GM12878 (cell line): ENCODE results near the gene OPRM1. TPM values are rescaled to one million over a fixed set of nuclear protein-coding genes. Genes with fewer than 3 reads are reported as not detected.

Experiments used
- BCL11A ChIP-seq: IDR thresholded peaks from 2 replicates; pipeline ENCODE4 v1.6.1; 2011; ENCODE audit warnings: low read depth, low read length
- BHLHE40 ChIP-seq, 2 experiments: fragments of 450-650 bp in 1 of 2; IDR thresholded peaks; 2 replicates each; pipeline ENCODE4 v1.6.1; 2011 to 2017; ENCODE audit warnings: low read depth in 2 of 2, borderline replicate concordance in 1 of 2, improper control_type of control experiment in 1 of 2, low read length in 1 of 2, mild to moderate bottlenecking in 1 of 2
- BMI1 ChIP-seq: fragments of 450-650 bp; IDR thresholded peaks from 2 replicates; pipeline ENCODE4 v1.6.1; 2016; ENCODE audit warnings: mild to moderate bottlenecking, moderate library complexity, borderline replicate concordance
- CBX3 ChIP-seq: fragments of 200-600 bp; sonication (generic); IDR thresholded peaks from 2 replicates; pipeline ENCODE4 v1.6.1; 2016; ENCODE audit warnings: low read depth, borderline replicate concordance
- CHD2 ChIP-seq: IDR thresholded peaks from 2 replicates; pipeline ENCODE4 v1.6.1; 2011; ENCODE audit warnings: low read depth, low read length, improper control_type of control experiment, borderline replicate concordance
- CHD4 ChIP-seq: fragments of 200-600 bp; sonication (generic); IDR thresholded peaks from 2 replicates; pipeline ENCODE4 v1.6.1; 2016; ENCODE audit warnings: mild to moderate bottlenecking
- HDGF ChIP-seq: fragments of 450-650 bp; IDR thresholded peaks from 2 replicates; pipeline ENCODE4 v1.6.1; 2016; ENCODE audit warnings: antibody characterized with exemption
- IKZF2 ChIP-seq, 2 experiments: fragments of 450-650 bp; IDR thresholded peaks; 2 replicates each; pipeline ENCODE4 v1.6.1; 2017; ENCODE audit warnings: mild to moderate bottlenecking in 2 of 2, moderate library complexity in 2 of 2
- KLF5 ChIP-seq: fragments of 450-650 bp; IDR thresholded peaks from 2 replicates; pipeline ENCODE4 v1.6.1; 2014; ENCODE audit warnings: mild to moderate bottlenecking; ENCODE audit not compliant: partially characterized antibody
- MXI1 ChIP-seq: fragments of 150-350 bp; IDR thresholded peaks from 2 replicates; pipeline ENCODE4 v1.6.1; 2011; ENCODE audit warnings: low read depth, mild to moderate bottlenecking, inconsistent platforms, low read length, improper control_type of control experiment
- NBN ChIP-seq: fragments of 450-650 bp; IDR thresholded peaks from 2 replicates; pipeline ENCODE4 v1.6.1; 2016
- NFYB ChIP-seq: IDR thresholded peaks from 2 replicates; pipeline ENCODE4 v1.6.1; 2011; ENCODE audit warnings: low read depth, mild to moderate bottlenecking, low read length, improper control_type of control experiment, moderate library complexity; ENCODE audit not compliant: insufficient read depth
- RCOR1 ChIP-seq: conservative IDR thresholded peaks from 2 replicates; pipeline ENCODE4 v1.6.1; 2012; ENCODE audit warnings: low read depth, low read length, improper control_type of control experiment
- SMAD1 ChIP-seq: fragments of 450-650 bp; IDR thresholded peaks from 2 replicates; pipeline ENCODE4 v1.6.1; 2018; ENCODE audit warnings: mild to moderate bottlenecking, low read depth; ENCODE audit not compliant: partially characterized antibody
- TCF7 ChIP-seq: IDR thresholded peaks from 2 replicates; pipeline ENCODE4 v1.6.1; 2014; ENCODE audit warnings: antibody characterized with exemption, borderline replicate concordance
- ZNF274 ChIP-seq: IDR thresholded peaks from one replicate; pipeline ENCODE4 v1.8.0; 2011; ENCODE audit not compliant: insufficient read length, insufficient read depth
- ZNF384 ChIP-seq: IDR thresholded peaks from 2 replicates; pipeline ENCODE4 v1.6.1; 2012; ENCODE audit warnings: low read depth, mild to moderate bottlenecking, low read length, improper control_type of control experiment, borderline replicate concordance
- ZNF622 ChIP-seq: fragments of 450-650 bp; IDR thresholded peaks from 2 replicates; pipeline ENCODE4 v1.6.1; 2017; ENCODE audit warnings: mild to moderate bottlenecking, inconsistent platforms
- ZSCAN29 ChIP-seq: fragments of 450-650 bp; IDR thresholded peaks from 2 replicates; pipeline ENCODE4 v1.6.1; 2017; ENCODE audit warnings: mild to moderate bottlenecking, moderate library complexity
- polyA plus RNA-seq, 11 experiments: library from polyadenylated mRNA; depleted of rRNA in 4 of 11; unstranded in 6 of 11; stranded (reverse) in 5 of 11; fragments of >200 nt; fragmentation: Nextera tagmentation in 4 of 11; fragmentation: Illumina TruSeq in 1 of 11; extraction: Ambion mirVana in 4 of 11; extraction: Trizol in 1 of 11; gene quantifications; 1 replicate in 1 of 11; 2 replicates in 10 of 11; pipeline versions ENCODE4 v1.2.1 to v1.2.3, GENCODE V29; 2011 to 2016; ENCODE audit warnings: inconsistent platforms in 2 of 11, missing spikeins in 2 of 11, low read depth in 1 of 11
- total RNA-seq, 4 experiments: library from RNA; depleted of rRNA in 3 of 4; stranded (reverse); fragments of >200 nt in 3 of 4; fragmentation: Illumina TruSeq in 1 of 4; extraction: Trizol in 1 of 4; gene quantifications; 2 replicates each; pipeline versions ENCODE4 v1.2.1 to v1.2.3, GENCODE V29; 2013 to 2021
- TF ChIP-seq, protein P1 (sequence below): fragments of 450-650 bp; formaldehyde crosslinking; IDR thresholded peaks from 2 replicates; pipeline ENCODE4 v1.4.0; 2022; ENCODE audit warnings: mild to moderate bottlenecking, moderate library complexity
- TF ChIP-seq, protein P2 (sequence below): IDR thresholded peaks from 2 replicates; pipeline ENCODE4 v1.6.1; 2011; ENCODE audit warnings: borderline replicate concordance, low read depth, mild to moderate bottlenecking, moderate library complexity, mixed read lengths, low read length; ENCODE audit not compliant: insufficient read depth; ENCODE audit errors: extremely low read length
- TF ChIP-seq, protein P3 (sequence below): IDR thresholded peaks from 2 replicates; pipeline ENCODE4 v1.6.1; 2012; ENCODE audit warnings: low read depth, low read length, improper control_type of control experiment
- TF ChIP-seq, protein P4 (sequence below): fragments of 450-650 bp; IDR thresholded peaks from 2 replicates; pipeline ENCODE4 v1.6.1; 2014; ENCODE audit warnings: mild to moderate bottlenecking
- TF ChIP-seq, protein P5 (sequence below): IDR thresholded peaks from 2 replicates; pipeline ENCODE4 v1.6.1; 2011; ENCODE audit warnings: low read depth, low read length, improper control_type of control experiment, borderline replicate concordance

Gene OPRM1
- total and polyA plus RNA-seq, 10 of the 15 experiments (the other 5 are each of a cell fraction or from before 2014, with no cell fraction given) = not detected

DNA sequence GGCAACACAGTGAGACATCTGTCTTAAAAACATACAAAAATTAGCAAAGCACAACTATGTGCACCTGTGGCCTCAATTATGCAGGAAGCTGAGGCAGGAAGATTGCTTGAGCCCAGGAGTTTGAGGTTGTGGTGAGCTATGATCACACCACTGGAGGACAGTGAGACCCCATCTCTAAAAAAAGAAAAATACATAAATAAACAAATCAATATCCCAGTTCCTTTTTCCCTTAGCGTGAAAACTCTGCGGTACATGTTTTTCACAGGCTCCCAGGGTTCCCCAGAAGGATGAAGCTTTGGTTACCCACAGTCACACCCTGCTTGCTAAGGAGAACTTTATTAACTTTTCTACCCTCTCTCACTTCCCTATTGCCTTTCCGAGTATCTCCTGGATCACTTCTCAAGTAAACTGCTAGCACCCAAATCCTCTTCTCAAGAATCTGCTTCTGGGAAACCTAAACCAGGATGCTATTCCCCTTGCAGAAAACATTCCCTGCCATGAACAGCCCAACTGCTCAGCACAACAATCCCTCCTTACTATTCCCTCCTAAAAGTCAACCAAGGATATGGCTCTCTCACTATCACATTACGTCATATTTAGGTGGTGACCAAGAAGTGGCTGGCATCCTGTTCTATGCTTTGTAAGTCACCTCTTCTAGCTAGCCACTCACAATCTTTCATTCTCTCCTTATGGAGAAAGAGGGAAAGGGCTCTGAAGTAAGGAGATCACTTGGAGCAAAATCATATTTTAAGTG is 195.2 kb downstream of the OPRM1 start (continued):
- TF ChIP-seq BHLHE40 (IDR thresholded peaks at IDR 0.05; ENCODE audit: borderline replicate concordance in 1 of 2, low read depth in 2 of 2, low read length in 1 of 2) = no peak
- TF ChIP-seq TCF7 = no peak
- TF ChIP-seq RCOR1 = no peak
- no peak for TF ChIP-seq NFYB
- TF ChIP-seq KLF5 = no peak
- no peak for TF ChIP-seq CBX3
- TF ChIP-seq, protein P1, sequence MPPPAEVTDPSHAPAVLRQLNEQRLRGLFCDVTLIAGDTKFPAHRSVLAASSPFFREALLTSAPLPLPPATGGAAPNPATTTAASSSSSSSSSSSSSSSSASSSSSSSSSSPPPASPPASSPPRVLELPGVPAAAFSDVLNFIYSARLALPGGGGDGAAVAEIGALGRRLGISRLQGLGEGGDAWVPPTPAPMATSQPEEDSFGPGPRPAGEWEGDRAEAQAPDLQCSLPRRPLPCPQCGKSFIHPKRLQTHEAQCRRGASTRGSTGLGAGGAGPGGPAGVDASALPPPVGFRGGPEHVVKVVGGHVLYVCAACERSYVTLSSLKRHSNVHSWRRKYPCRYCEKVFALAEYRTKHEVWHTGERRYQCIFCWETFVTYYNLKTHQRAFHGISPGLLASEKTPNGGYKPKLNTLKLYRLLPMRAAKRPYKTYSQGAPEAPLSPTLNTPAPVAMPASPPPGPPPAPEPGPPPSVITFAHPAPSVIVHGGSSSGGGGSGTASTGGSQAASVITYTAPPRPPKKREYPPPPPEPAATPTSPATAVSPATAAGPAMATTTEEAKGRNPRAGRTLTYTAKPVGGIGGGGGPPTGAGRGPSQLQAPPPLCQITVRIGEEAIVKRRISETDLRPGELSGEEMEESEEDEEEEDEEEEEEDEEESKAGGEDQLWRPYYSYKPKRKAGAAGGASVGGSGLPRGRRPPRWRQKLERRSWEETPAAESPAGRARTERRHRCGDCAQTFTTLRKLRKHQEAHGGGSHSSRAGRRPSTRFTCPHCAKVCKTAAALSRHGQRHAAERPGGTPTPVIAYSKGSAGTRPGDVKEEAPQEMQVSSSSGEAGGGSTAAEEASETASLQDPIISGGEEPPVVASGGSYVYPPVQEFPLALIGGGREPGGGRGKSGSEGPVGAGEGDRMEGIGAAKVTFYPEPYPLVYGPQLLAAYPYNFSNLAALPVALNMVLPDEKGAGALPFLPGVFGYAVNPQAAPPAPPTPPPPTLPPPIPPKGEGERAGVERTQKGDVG = peak; percentile 58; the same call in 1 of the 2 replicates
- peak; percentile 95 to 96 for TF ChIP-seq IKZF2 (IDR thresholded peaks at IDR 0.05)
- no peak for TF ChIP-seq SMAD1
- no peak for TF ChIP-seq ZNF384
- no peak for TF ChIP-seq ZNF622
- TF ChIP-seq, protein P2, sequence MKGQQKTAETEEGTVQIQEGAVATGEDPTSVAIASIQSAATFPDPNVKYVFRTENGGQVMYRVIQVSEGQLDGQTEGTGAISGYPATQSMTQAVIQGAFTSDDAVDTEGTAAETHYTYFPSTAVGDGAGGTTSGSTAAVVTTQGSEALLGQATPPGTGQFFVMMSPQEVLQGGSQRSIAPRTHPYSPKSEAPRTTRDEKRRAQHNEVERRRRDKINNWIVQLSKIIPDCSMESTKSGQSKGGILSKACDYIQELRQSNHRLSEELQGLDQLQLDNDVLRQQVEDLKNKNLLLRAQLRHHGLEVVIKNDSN = no peak
- TF ChIP-seq ZNF274 = no peak
- TF ChIP-seq, protein P3, sequence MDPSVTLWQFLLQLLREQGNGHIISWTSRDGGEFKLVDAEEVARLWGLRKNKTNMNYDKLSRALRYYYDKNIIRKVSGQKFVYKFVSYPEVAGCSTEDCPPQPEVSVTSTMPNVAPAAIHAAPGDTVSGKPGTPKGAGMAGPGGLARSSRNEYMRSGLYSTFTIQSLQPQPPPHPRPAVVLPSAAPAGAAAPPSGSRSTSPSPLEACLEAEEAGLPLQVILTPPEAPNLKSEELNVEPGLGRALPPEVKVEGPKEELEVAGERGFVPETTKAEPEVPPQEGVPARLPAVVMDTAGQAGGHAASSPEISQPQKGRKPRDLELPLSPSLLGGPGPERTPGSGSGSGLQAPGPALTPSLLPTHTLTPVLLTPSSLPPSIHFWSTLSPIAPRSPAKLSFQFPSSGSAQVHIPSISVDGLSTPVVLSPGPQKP = no peak
- TF ChIP-seq, protein P4, sequence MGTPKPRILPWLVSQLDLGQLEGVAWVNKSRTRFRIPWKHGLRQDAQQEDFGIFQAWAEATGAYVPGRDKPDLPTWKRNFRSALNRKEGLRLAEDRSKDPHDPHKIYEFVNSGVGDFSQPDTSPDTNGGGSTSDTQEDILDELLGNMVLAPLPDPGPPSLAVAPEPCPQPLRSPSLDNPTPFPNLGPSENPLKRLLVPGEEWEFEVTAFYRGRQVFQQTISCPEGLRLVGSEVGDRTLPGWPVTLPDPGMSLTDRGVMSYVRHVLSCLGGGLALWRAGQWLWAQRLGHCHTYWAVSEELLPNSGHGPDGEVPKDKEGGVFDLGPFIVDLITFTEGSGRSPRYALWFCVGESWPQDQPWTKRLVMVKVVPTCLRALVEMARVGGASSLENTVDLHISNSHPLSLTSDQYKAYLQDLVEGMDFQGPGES = no peak
- no peak for TF ChIP-seq CHD4
- TF ChIP-seq, protein P5, sequence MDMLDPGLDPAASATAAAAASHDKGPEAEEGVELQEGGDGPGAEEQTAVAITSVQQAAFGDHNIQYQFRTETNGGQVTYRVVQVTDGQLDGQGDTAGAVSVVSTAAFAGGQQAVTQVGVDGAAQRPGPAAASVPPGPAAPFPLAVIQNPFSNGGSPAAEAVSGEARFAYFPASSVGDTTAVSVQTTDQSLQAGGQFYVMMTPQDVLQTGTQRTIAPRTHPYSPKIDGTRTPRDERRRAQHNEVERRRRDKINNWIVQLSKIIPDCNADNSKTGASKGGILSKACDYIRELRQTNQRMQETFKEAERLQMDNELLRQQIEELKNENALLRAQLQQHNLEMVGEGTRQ = no peak
- TF ChIP-seq CHD2 = no peak
- TF ChIP-seq MXI1 = no peak
- TF ChIP-seq ZSCAN29 = no peak
- no peak for TF ChIP-seq BMI1
- 0 out of 2 replicates have a peak, but pooled peaks have one; percentile 14 for TF ChIP-seq NBN
- TF ChIP-seq BCL11A = no peak
- TF ChIP-seq HDGF = no peak
